HEK293T (cell line): ENCODE measurements around the gene TGFBR2.

ENCODE experiments used
- CTCF ChIA-PET: fragments of 350-600 bp; formaldehyde crosslinking; extraction: SDS; loops from one replicate; lab custom pipeline; 2021; ENCODE audit warnings: antibody characterized with exemption, inconsistent platforms; lab: Yijun Ruan, JAX
- POLR2A ChIA-PET: fragments of 350-600 bp; formaldehyde crosslinking; extraction: SDS; loops from one replicate; lab custom pipeline; 2020; ENCODE audit warnings: antibody characterized with exemption, inconsistent platforms; lab: Yijun Ruan, JAX
- DNase-seq: peaks from one replicate; pipeline ENCODE4 v3.0.0; 2012; ENCODE audit warnings: mixed read lengths; ENCODE audit errors: extremely low spot score
- ARNT ChIP-seq: fragments of 450-650 bp; IDR thresholded peaks from 2 replicates; pipeline ENCODE4 v1.6.1; 2017; ENCODE audit warnings: mild to moderate bottlenecking
- BHLHE40 ChIP-seq: fragments of 450-650 bp; IDR thresholded peaks from 2 replicates; pipeline ENCODE4 v1.6.1; 2016; ENCODE audit warnings: mild to moderate bottlenecking, moderate library complexity, borderline replicate concordance
- CTBP1 ChIP-seq: fragments of 450-650 bp; IDR thresholded peaks from 2 replicates; pipeline ENCODE4 v1.6.1; 2016; ENCODE audit warnings: borderline replicate concordance
- ELF4 ChIP-seq: fragments of 450-650 bp; IDR thresholded peaks from 2 replicates; pipeline ENCODE4 v1.6.1; 2017; ENCODE audit warnings: antibody characterized with exemption
- FOXA1 ChIP-seq: fragments of 450-650 bp; IDR thresholded peaks from 2 replicates; pipeline ENCODE4 v1.6.1; 2016; ENCODE audit warnings: mild to moderate bottlenecking
- FOXK2 ChIP-seq: fragments of 450-650 bp; IDR thresholded peaks from 2 replicates; pipeline ENCODE4 v1.6.1; 2016; ENCODE audit warnings: mild to moderate bottlenecking
- FOXM1 ChIP-seq: fragments of 450-650 bp; IDR thresholded peaks from 2 replicates; pipeline ENCODE4 v1.6.1; 2017; ENCODE audit warnings: mild to moderate bottlenecking, borderline replicate concordance
- HDGF ChIP-seq: fragments of 450-650 bp; IDR thresholded peaks from 2 replicates; pipeline ENCODE4 v1.6.1; 2017; ENCODE audit warnings: antibody characterized with exemption, borderline replicate concordance
- L3MBTL2 ChIP-seq: fragments of 450-650 bp; conservative IDR thresholded peaks from 2 replicates; pipeline ENCODE4 v1.6.1; 2016; ENCODE audit warnings: mild to moderate bottlenecking
- LEF1 ChIP-seq: fragments of 450-650 bp; IDR thresholded peaks from 2 replicates; pipeline ENCODE4 v1.6.1; 2017; ENCODE audit warnings: mild to moderate bottlenecking, borderline replicate concordance
- NFRKB ChIP-seq: fragments of 450-650 bp; IDR thresholded peaks from 2 replicates; pipeline ENCODE4 v1.6.1; 2016; ENCODE audit warnings: mild to moderate bottlenecking, moderate library complexity
- SP1 ChIP-seq: fragments of 450-650 bp; IDR thresholded peaks from 2 replicates; pipeline ENCODE4 v1.6.1; 2017
- SUZ12 ChIP-seq: fragments of 450-650 bp; IDR thresholded peaks from 2 replicates; pipeline ENCODE4 v1.6.1; 2016; ENCODE audit warnings: mild to moderate bottlenecking
- TARDBP ChIP-seq: fragments of 450-650 bp; IDR thresholded peaks from 2 replicates; pipeline ENCODE4 v1.6.1; 2016
- ZNF384 ChIP-seq: fragments of 450-650 bp; IDR thresholded peaks from 2 replicates; pipeline ENCODE4 v1.6.1; 2016
- TF ChIP-seq, protein P1 (sequence below): fragments of 450-650 bp; IDR thresholded peaks from 2 replicates; pipeline ENCODE4 v1.6.1; 2016

Gene TGFBR2

DNA sequence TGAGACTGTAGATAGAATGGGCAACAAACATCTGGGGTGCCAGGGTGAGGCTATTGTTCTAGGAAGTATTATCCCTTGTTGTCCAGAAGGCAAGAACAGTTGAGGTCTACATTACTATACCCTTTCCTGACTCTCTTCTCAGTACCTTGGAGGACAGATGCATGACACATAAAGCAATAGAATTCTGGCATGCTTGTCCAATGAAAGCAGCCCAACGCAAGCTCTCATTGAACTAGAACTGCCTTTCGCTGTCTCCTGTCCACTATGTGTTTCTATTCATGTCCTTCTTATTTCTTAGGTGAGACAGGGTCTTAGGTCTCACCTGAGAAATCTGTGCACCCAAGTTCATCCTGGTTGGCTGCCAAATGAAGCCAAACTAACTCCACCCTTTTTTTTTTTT, 68.6 kb downstream of the TGFBR2 start:
- no peak for DNase-seq
- ChIA-PET CTCF (no interaction called here), POLR2A (no interaction called here)
- TF ChIP-seq FOXK2 (no peak), SUZ12 (no peak), ELF4 (no peak), NFRKB (no peak), FOXM1 (no peak), HDGF (no peak), ZNF384 (no peak)
- TF ChIP-seq, protein P1, sequence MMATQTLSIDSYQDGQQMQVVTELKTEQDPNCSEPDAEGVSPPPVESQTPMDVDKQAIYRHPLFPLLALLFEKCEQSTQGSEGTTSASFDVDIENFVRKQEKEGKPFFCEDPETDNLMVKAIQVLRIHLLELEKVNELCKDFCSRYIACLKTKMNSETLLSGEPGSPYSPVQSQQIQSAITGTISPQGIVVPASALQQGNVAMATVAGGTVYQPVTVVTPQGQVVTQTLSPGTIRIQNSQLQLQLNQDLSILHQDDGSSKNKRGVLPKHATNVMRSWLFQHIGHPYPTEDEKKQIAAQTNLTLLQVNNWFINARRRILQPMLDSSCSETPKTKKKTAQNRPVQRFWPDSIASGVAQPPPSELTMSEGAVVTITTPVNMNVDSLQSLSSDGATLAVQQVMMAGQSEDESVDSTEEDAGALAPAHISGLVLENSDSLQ = no peak

DNA sequence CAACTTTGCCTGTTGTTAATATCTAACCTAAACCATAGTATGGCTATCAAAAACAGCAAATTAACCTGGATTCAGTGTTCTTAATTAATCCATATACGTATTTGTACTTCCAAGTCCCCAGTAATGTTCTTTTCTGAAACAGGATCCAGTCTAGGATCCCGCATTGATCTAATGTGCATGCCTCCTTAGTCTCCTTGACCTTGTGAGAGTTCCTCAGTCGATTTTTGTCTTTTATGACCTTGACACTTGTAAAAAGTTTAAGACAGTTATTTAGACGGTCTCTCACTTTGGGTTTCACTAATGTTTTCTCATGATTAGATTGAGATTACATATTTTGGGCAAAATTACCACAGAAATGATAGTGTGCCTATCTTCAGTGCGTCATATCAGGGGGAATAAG, 69.4 kb downstream of the TGFBR2 start:
- no peak for DNase-seq
- CTCF ChIA-PET = no interaction called here
- TF ChIP-seq ARNT (no peak), ZNF384 (no peak), SUZ12 (no peak), FOXA1 (no peak), FOXK2 (no peak), FOXM1 (no peak), BHLHE40 (no peak), TARDBP (no peak), HDGF (no peak), SP1 (no peak), L3MBTL2 (no peak)
- TF ChIP-seq, protein P1 = no peak
- POLR2A ChIA-PET = no interaction called here

DNA sequence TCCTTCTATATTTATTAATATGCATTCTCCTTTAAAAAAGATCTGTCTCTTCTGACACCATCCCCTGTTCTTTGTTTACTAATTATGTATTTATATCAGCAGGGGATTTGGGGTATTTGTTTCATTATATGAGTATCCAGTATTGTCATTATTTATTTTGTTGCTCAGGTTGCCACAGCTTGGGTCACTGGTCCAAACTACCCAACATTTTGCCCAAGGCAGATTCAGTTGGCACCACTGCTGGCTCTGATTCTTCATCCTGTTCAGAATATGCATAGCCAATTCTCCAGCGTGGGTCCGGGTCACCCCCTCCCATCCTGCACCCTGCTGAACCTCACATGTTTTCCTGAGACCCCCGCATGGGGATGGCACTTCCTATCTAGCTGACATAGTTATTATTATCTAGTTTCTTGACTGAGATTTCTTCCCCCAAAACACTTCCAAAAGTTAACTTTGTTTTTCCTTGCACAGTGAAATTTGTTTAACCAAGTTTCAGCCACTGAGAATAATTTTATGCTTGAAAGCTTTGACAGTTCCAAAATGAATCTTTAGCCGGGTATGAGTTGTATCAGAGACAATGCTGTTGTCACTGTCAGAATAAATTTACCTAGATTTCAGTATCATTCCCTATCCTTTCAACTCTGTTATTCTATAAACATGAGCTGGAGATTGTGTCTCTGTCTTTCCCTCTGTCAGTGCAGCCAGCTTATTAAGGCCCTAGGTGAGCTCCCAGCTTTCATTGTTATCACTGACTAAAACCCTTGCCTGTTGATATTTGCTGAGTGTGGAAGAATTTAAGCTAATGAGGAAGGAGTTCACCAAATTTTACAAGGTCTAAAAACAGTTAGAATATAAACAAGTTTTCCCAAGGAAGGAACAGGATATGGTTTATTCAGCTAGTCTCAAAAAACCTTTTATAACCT, 70.3 kb downstream of the TGFBR2 start:
- ChIA-PET CTCF (no interaction called here), POLR2A (no interaction called here)

DNA sequence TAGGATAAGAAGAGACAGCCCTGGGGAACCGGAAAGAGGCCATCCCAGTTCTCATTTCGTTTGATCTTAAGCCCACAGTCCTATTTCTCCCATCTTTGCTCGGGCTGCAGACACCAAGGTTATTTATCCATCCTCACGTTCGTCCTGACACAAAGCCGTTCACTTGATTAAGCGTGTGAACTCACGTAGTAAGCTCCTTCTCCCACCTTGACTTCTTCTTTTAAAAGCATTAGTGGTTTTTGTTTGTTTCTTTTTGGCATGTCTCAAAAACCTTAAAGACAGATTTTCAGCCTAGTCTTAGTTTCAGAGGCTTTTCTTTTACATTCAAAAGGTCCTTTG, 70.9 kb downstream of the TGFBR2 start:
- DNase-seq = no peak
- TF ChIP-seq, protein P1 = no peak
- TF ChIP-seq TARDBP (no peak), SUZ12 (no peak), SP1 (no peak), ELF4 (no peak), FOXM1 (no peak), FOXA1 (no peak), ARNT (no peak), HDGF (no peak), FOXK2 (no peak), NFRKB (no peak), LEF1 (no peak), CTBP1 (no peak), ZNF384 (no peak), BHLHE40 (no peak), L3MBTL2 (no peak)
- POLR2A ChIA-PET = no interaction called here
- CTCF ChIA-PET = no interaction called here

More for the DNA sequence above, 70.3 kb downstream of the TGFBR2 start:
- TF ChIP-seq L3MBTL2 = no peak
- TF ChIP-seq ZNF384 = no peak
- TF ChIP-seq ELF4 = no peak
- TF ChIP-seq CTBP1 = no peak
- TF ChIP-seq ARNT = no peak
- no peak for TF ChIP-seq NFRKB
- TF ChIP-seq SP1 = no peak
- TF ChIP-seq HDGF = no peak
- no peak for TF ChIP-seq BHLHE40
- TF ChIP-seq SUZ12 = no peak
- TF ChIP-seq, protein P1 = no peak
- TF ChIP-seq FOXA1 = no peak
- TF ChIP-seq TARDBP = no peak
- no peak for TF ChIP-seq FOXM1
- no peak for TF ChIP-seq LEF1
- no peak for TF ChIP-seq FOXK2
- no peak for DNase-seq

DNA sequence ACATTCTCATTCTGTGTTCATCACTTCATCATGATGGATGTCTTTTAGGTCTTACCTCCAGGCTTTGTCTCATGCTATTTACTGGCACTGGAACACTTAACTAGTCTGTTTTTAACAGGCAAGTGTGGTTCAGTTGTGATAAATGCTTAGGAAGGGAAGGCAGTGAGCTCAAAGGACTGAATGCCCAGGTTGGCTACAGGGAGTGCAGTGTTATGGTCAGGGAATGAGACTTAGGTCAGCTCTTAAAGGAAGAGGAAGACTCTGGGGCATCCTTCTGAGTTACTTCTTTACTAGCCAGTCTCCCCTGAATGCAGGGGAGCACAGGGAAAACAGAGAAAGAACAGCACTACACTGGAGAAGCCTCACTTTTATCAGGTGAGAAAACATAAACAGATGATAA, 72.6 kb downstream of the TGFBR2 start:
- no peak for DNase-seq
- POLR2A ChIA-PET = no interaction called here
- CTCF ChIA-PET = interaction anchor here (0.6 kb wide), 1 partner anchor 367 kb away, joined by 3 read pairs; no protein-coding TSS in a partner anchor
- no peak for TF ChIP-seq NFRKB
- TF ChIP-seq ELF4 = no peak
- TF ChIP-seq ZNF384 = no peak
- no peak for TF ChIP-seq FOXK2
- TF ChIP-seq SP1 = no peak
- TF ChIP-seq, protein P1 = no peak
- no peak for TF ChIP-seq TARDBP
- no peak for TF ChIP-seq SUZ12
- TF ChIP-seq FOXA1 = no peak
- TF ChIP-seq CTBP1 = no peak
